ENCODE results near the gene NUDCD3. TPM values are rescaled to one million over a fixed set of nuclear protein-coding genes. Genes with fewer than 3 reads are reported as not detected.

Gene NUDCD3
- total and polyA plus RNA-seq, 2 of the 8 experiments (the other 6 are each of a cell fraction or from before 2014, with no cell fraction given), result 35.2 to 93.7 TPM

DNA sequence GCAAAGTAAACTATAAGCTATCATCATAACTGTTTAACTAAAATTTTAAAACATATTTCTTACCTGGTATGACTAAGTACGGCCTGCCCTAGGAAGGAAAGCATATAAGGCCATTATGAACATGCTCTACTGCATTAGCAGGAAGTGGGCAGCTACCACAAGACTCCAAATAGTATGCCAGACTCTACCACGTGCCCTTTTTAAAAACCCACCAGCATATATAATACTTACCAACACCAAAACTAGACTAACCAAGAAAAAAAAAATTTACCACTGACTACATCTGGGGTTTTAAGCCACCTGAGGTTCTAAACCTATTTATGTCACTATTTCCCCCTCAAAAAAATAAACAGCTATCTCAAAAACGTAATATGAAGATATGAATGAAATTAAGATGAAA lies 30.1 kb downstream of the NUDCD3 start:
- POLR2A ChIA-PET (ENCODE audit: partially characterized antibody), result no interaction called here
- DNase-seq (ENCODE audit: low read depth in 1 of 2, low spot score in 2 of 2), result no peak
- H4K20me1 ChIP-seq (replicated peaks in 1 of 2; ENCODE audit: control insufficient read depth in 1 of 2, insufficient read depth in 2 of 2, low read length in 2 of 2), result peaks cover 9 to 18% of the 10 kb centered on the region in 2 experiments

More for the DNA sequence above, 30.1 kb downstream of the NUDCD3 start:
- H2BK12ac ChIP-seq (ENCODE audit: low read depth, low read length), result no peak overlapping the region
- no peak overlapping the region for H3K4me2 ChIP-seq (ENCODE audit: insufficient read depth in 1 of 2, low read depth in 2 of 2, low read length in 2 of 2)
- H3K18ac ChIP-seq (ENCODE audit: extremely low read depth, low read length), result no peak overlapping the region
- H2BK15ac ChIP-seq (ENCODE audit: low read length), result no peak overlapping the region
- H3K56ac ChIP-seq (replicated peaks; ENCODE audit: insufficient read length, low read depth, low read length), result no peak overlapping the region
- H3K4me1 ChIP-seq (replicated peaks in 1 of 4; ENCODE audit: control insufficient read depth in 3 of 4, insufficient read depth in 4 of 4, low read length in 3 of 4), result no peaks in the 10 kb centered on the region
- no peak overlapping the region for H3K27ac ChIP-seq (ENCODE audit: low read depth, low read length)
- H3K27me3 ChIP-seq (replicated peaks in 1 of 4; ENCODE audit: control insufficient read depth in 3 of 4, extremely low read depth in 1 of 4, insufficient read depth in 3 of 4, low read length in 3 of 4), result no peaks in the 10 kb centered on the region
- H3K79me1 ChIP-seq (ENCODE audit: low read depth, low read length), result peaks cover 18% of the 10 kb centered on the region
- FAIRE-seq, result no peak
- no peak overlapping the region for H3K4ac ChIP-seq (replicated peaks; ENCODE audit: insufficient read length, low read depth, low read length)
- no peak overlapping the region for H3K9ac ChIP-seq (replicated peaks in 1 of 4; ENCODE audit: extremely low read depth in 1 of 4, low read depth in 3 of 4, low read length in 3 of 4)
- no peak for TF ChIP-seq EZH2 (IDR thresholded peaks at IDR 0.05; ENCODE audit: low read depth, low read length, severe bottlenecking)
- no peak for TF ChIP-seq KDM5A (IDR thresholded peaks at IDR 0.05; ENCODE audit: low read length)
- TF ChIP-seq, protein P1, sequence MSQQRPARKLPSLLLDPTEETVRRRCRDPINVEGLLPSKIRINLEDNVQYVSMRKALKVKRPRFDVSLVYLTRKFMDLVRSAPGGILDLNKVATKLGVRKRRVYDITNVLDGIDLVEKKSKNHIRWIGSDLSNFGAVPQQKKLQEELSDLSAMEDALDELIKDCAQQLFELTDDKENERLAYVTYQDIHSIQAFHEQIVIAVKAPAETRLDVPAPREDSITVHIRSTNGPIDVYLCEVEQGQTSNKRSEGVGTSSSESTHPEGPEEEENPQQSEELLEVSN (IDR thresholded peaks at IDR 0.05), result no peak
- H2BK120ac ChIP-seq (replicated peaks; ENCODE audit: low read depth, low read length), result no peak overlapping the region
- H4K91ac ChIP-seq (replicated peaks; ENCODE audit: insufficient read length, low read length), result no peak overlapping the region
- H2AK5ac ChIP-seq (ENCODE audit: low read depth, low read length), result no peak overlapping the region
- no peak overlapping the region for H4K5ac ChIP-seq (ENCODE audit: insufficient read length, low read depth, low read length)
- 90 to 100% methylated on average over 1 to 3 of the region's 3 CpGs for WGBS, 2 experiments (ENCODE audit: extremely low coverage in 1 of 2, insufficient coverage in 1 of 2, insufficient read length in 1 of 2, insufficient replicate concordance in 2 of 2, low coverage in 1 of 2, low lambda C conversion rate in 2 of 2, missing lambda C conversion rate in 1 of 2)
- peaks cover 0 to 5% (median 4%) of the 10 kb centered on the region in 4 experiments; a peak in 4 of 8 replicates for H3K36me3 ChIP-seq (ENCODE audit: control insufficient read depth in 2 of 4, insufficient read depth in 4 of 4, low read length in 3 of 4)
- no peaks in the 10 kb centered on the region for H3K9me3 ChIP-seq (ENCODE audit: insufficient read depth in 2 of 2, low read depth in 1 of 2, low read length in 1 of 2)
- H3K23me2 ChIP-seq (ENCODE audit: low read depth, low read length), result no peaks in the 10 kb centered on the region; the same call in none of the 2 replicates
- H3K79me2 ChIP-seq (ENCODE audit: control insufficient read depth in 1 of 2, insufficient read depth in 2 of 2, low read length in 2 of 2), result peaks cover 0 to 58% of the 10 kb centered on the region in 2 experiments; a peak in 3 of 4 replicates
- H3K4me3 ChIP-seq (ENCODE audit: extremely low read depth in 1 of 4, insufficient read depth in 2 of 4, low read depth in 3 of 4, low read length in 4 of 4), result no peak overlapping the region
- H3K14ac ChIP-seq (ENCODE audit: insufficient read length), result no peak overlapping the region
- no peak overlapping the region for H4K8ac ChIP-seq (ENCODE audit: extremely low read depth, insufficient read depth, low read length)
- no peak overlapping the region for H2AFZ ChIP-seq (ENCODE audit: low read length)
- no peak overlapping the region for H2BK5ac ChIP-seq (ENCODE audit: low read depth, low read length)
- H2BK20ac ChIP-seq (ENCODE audit: low read length), result no peak overlapping the region
- CTCF ChIA-PET (ENCODE audit: partially characterized antibody), result interaction anchor here (1.3 kb wide), 1 partner anchor 112 kb away, joined by 3 read pairs; no protein-coding TSS in a partner anchor
- no peak overlapping the region for H3K23ac ChIP-seq (ENCODE audit: insufficient read length)

Data from H1 (cell line).